Mucosa of descending colon (tissue), 3 donors: ENCODE results near the gene CCNH. TPM values are rescaled to one million over a fixed set of nuclear protein-coding genes. Genes with fewer than 3 reads are reported as not detected.

Experiments used
- ATAC-seq: fragments of 200-7000 bp; cut with Tn5 transposase; one replicate; pipeline ENCODE4 v1.9.1; 2020; ENCODE audit warnings: mild to moderate bottlenecking, moderate library complexity
- DNase-seq, 3 donors: peaks; one replicate each; pipeline ENCODE4 v3.0.0-alpha.2; 2020
- H3K36me3 ChIP-seq: fragments of 200-600 bp; one replicate; pipeline ENCODE4 v1.8.0; 2021; ENCODE audit warnings: low read depth, mild to moderate bottlenecking
- H3K4me1 ChIP-seq: fragments of 200-600 bp; one replicate; pipeline ENCODE4 v1.8.0; 2021; ENCODE audit warnings: low read depth, mild to moderate bottlenecking
- H3K4me3 ChIP-seq: fragments of 200-600 bp; one replicate; pipeline ENCODE4 v1.8.0; 2021; ENCODE audit warnings: mild to moderate bottlenecking
- H3K9me3 ChIP-seq: fragments of 200-600 bp; one replicate; pipeline ENCODE4 v1.8.0; 2021; ENCODE audit warnings: mild to moderate bottlenecking
- CTCF ChIP-seq: fragments of 200-600 bp; IDR thresholded peaks from one replicate; pipeline ENCODE4 v1.8.0; 2022; ENCODE audit warnings: antibody characterized with exemption, mild to moderate bottlenecking
- intact Hi-C, 2 donors: fragments of 100-400 bp; cut with DNase I in 1 of 2; cut with micrococcal nuclease in 1 of 2; formaldehyde crosslinking; loops; one replicate each; pipeline versions ENCODE4 v1.11.0 to v1.11.1; 2022; cut with DNase I, micrococcal nuclease
- total RNA-seq, 3 donors: library from RNA; stranded (reverse); fragmentation: NEBNext Ultra II Directional in 2 of 3; extraction: Animal tissue kit (Norgen Biotek cat#: 25700) in 2 of 3; gene quantifications; one replicate each; pipeline versions ENCODE4 v1.2.1 to v1.2.4, GENCODE V29; 2021 to 2023
- donor health status: DM: no; HTN: no; CAD: no; lungs with moderate emphysema.
- donor health status: DM: no; HTN: no; CAD: no.
- donor health status: DM: no; HTN: yes; CAD: no.

Gene CCNH
- total RNA-seq, 3 donors from 2014 or later, result 40.7 to 56.6 (median 49.4) TPM

DNA sequence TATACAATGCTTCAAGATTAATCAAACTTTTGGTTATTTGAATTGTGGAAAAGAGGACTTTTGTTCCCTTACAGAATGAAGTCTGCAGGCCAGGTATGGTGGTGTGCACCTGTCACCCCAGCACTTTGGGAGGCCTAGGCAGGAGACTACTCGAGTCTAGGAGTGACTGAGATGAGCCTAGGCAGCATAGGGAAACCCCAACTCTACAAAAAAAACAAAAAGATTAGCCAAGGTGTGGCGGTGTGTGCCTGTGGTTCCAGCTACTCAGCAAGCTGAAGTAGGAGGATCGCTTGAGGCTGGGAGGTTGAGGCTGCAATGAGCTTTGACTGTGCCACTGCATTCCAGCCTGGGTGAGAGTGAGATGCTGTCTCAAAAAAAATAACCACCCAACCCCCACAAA is 9.3 kb downstream of the CCNH start:
- DNase-seq, result no peak
- Histone ChIP-seq H3K9me3 (no peaks in the 10 kb centered on the region), H3K4me1 (no peaks in the 10 kb centered on the region), H3K4me3 (no peak overlapping the region), H3K36me3 (peaks cover 11% of the 10 kb centered on the region)
- intact Hi-C loops, result no loop called here
- no peak for ATAC-seq
- TF ChIP-seq CTCF, result no peak

GRCh38 chr5:87401626-87402025 is 11.1 kb downstream of the CCNH start:
- intact Hi-C loops, result no loop called here
- H3K4me1 ChIP-seq, result no peaks in the 10 kb centered on the region
- ATAC-seq (no peak), DNase-seq (no peak)
- TF ChIP-seq CTCF, result no peak
- H3K9me3 ChIP-seq, result no peaks in the 10 kb centered on the region
- peaks cover 4% of the 10 kb centered on the region for H3K36me3 ChIP-seq
- no peak overlapping the region for H3K4me3 ChIP-seq

DNA sequence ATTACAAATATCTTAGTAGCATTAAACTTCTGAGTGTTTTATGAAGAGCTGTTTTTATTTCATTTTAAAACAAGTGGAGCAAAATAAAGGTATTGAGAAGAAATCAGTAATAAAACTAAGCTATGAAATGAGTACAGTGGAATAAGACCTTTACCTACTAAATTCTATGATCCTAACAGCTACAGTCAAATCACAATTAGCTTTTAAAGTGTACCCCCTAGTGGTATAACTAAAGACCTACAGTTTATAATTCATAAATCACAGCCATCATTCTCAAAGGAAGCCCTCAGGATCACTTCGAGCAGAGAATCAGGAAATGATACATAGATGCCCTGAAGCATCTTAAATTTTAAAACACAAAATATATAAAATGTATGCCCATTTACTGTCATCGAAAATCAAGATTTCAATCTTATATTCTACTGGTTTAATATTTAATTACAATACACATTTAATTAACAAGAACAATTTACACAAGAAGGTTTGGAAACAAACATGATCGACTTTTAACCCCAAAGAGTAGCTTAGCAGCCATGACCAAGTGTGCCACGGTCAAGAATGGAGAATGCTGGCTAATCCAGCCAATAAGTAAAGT is 12.3 kb downstream of the CCNH start:
- no peak overlapping the region for H3K4me3 ChIP-seq
- TF ChIP-seq CTCF, result peak; percentile 38
- no peaks in the 10 kb centered on the region for H3K9me3 ChIP-seq
- intact Hi-C loops, result no loop called here
- peak; percentile 84 for ATAC-seq
- DNase-seq, result no peak
- H3K4me1 ChIP-seq, result no peaks in the 10 kb centered on the region
- H3K36me3 ChIP-seq, result peaks cover 4% of the 10 kb centered on the region

GRCh38 chr5:87399720-87400119 is 13.0 kb downstream of the CCNH start:
- Histone ChIP-seq H3K9me3 (no peaks in the 10 kb centered on the region), H3K4me3 (no peak overlapping the region), H3K36me3 (peaks cover 4% of the 10 kb centered on the region), H3K4me1 (no peaks in the 10 kb centered on the region)
- DNase-seq (no peak), ATAC-seq (no peak)
- no peak for TF ChIP-seq CTCF
- intact Hi-C loops, result no loop called here

GRCh38 chr5:87398981-87399614 is 13.6 kb downstream of the CCNH start:
- TF ChIP-seq CTCF, result no peak
- no peaks in the 10 kb centered on the region for H3K4me1 ChIP-seq
- ATAC-seq (no peak), DNase-seq (no peak)
- H3K9me3 ChIP-seq, result no peaks in the 10 kb centered on the region
- intact Hi-C loops, result no loop called here
- H3K36me3 ChIP-seq, result peaks cover 4% of the 10 kb centered on the region
- H3K4me3 ChIP-seq, result no peak overlapping the region
